IPS-20b (cell line): Measurements from ENCODE around the gene TFAP2B.

Source experiments
- H3K27ac ChIP-seq: one replicate; pipeline ENCODE4 v1.5.1; 2013; ENCODE audit warnings: low read length
- H3K27me3 ChIP-seq: 2 replicates; pipeline ENCODE4 v1.6.1; 2013; ENCODE audit warnings: mild to moderate bottlenecking, low read length, inconsistent platforms; ENCODE audit not compliant: insufficient read depth
- H3K36me3 ChIP-seq: 2 replicates; pipeline ENCODE4 v1.6.1; 2013; ENCODE audit warnings: low read depth, mild to moderate bottlenecking, inconsistent platforms, low read length, moderate library complexity; ENCODE audit not compliant: insufficient read depth
- H3K4me1 ChIP-seq: 2 replicates; pipeline ENCODE4 v1.6.1; 2013; ENCODE audit warnings: mild to moderate bottlenecking, control low read depth, inconsistent platforms, low read length, moderate library complexity; ENCODE audit not compliant: insufficient read depth
- H3K4me3 ChIP-seq: 2 replicates; pipeline ENCODE4 v1.5.1; 2013; ENCODE audit warnings: mild to moderate bottlenecking, low read length, inconsistent platforms
- H3K9ac ChIP-seq: 2 replicates; pipeline ENCODE4 v1.6.1; 2013; ENCODE audit warnings: low read depth, mild to moderate bottlenecking, inconsistent platforms, low read length, moderate library complexity
- H3K9me3 ChIP-seq: 2 replicates; pipeline ENCODE4 v1.6.1; 2013; ENCODE audit warnings: mild to moderate bottlenecking, low read depth, low read length, inconsistent platforms; ENCODE audit not compliant: insufficient read depth

The TFAP2B gene

DNA sequence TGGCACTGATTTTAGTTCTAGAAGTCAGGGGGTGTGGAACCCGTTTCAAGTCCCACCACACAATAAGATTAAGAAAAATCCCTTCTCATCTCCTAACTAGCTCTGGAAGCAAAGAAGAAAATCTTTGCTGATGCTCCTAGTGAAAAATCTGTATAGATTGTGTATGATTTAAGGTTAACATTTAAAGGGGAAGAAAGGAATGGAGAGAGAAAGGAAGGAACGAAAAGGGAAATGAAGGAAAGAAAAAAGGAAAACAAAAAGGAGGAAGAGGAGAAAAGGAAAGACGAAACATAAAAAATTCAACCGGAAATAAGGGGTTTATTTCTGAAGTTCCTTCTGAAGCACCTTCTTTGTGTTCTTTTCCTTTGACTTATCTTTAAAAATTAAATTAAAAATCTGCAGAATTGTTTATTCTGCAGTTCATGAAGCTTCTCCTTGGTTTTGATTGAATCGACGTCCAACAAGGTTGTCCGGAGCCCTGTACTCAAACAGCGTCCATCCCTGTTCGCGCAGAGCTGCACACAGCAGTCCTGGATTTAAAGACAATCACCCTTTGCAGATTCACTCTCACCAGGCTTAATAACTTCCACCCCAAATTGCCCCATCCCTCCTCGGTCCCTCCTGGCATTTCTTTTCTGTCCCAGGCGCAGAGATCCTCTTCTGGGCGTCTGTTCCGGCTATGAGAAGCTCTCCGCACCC is 1.6 kb upstream of the TFAP2B start:
- Histone ChIP-seq H3K9me3 (no peaks in the 10 kb centered on the region), H3K9ac (no peak overlapping the region), H3K4me1 (peaks cover 5% of the 10 kb centered on the region; the same call in 1 of the 2 replicates), H3K36me3 (no peaks in the 10 kb centered on the region), H3K27ac (no peak overlapping the region), H3K4me3 (no peak overlapping the region), H3K27me3 (peaks cover 90% of the 10 kb centered on the region)

GRCh38 chr6:50817646-50817950 is 1.1 kb upstream of the TFAP2B start:
- no peaks in the 10 kb centered on the region for H3K36me3 ChIP-seq
- H3K9ac ChIP-seq: no peak overlapping the region
- peaks cover 95% of the 10 kb centered on the region for H3K27me3 ChIP-seq
- H3K9me3 ChIP-seq: no peaks in the 10 kb centered on the region
- H3K4me1 ChIP-seq: peaks cover 6% of the 10 kb centered on the region; the same call in 1 of the 2 replicates
- no peak overlapping the region for H3K4me3 ChIP-seq
- H3K27ac ChIP-seq: no peak overlapping the region

DNA sequence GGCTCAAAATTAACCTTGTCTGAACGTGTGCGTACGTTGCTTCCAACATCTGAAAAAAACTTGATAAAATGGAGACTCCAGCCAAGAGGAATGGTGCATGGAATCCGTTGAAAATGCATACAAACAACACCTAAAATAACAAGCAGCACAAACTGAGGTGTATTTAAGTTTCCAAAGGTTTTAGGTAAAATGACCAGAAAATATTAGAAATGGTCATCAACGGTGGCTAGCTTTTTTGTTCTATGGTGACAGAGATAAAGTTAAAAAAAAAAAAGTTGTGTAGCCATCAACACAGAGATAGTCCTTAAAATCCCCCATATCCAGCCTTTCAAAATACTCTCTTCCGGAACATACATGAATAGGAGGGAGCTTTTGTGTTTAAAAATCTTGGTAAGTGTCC is 651 bp upstream of the TFAP2B start:
- Histone ChIP-seq H3K36me3 (no peaks in the 10 kb centered on the region), H3K27me3 (peaks cover 99% of the 10 kb centered on the region), H3K9ac (no peak overlapping the region), H3K4me3 (no peak overlapping the region), H3K27ac (no peak overlapping the region), H3K4me1 (peaks cover 8% of the 10 kb centered on the region; the same call in 1 of the 2 replicates), H3K9me3 (no peaks in the 10 kb centered on the region)

- H3K27me3 ChIP-seq: peaks cover 100% of the 10 kb centered on the region
- H3K36me3 ChIP-seq: no peaks in the 10 kb centered on the region
- H3K4me3 ChIP-seq: peak overlapping the region; percentile 6; the same call in 1 of the 2 replicates
Observed at GRCh38 chr6:50819466-50819903, 814 bp downstream of the TFAP2B start.

DNA sequence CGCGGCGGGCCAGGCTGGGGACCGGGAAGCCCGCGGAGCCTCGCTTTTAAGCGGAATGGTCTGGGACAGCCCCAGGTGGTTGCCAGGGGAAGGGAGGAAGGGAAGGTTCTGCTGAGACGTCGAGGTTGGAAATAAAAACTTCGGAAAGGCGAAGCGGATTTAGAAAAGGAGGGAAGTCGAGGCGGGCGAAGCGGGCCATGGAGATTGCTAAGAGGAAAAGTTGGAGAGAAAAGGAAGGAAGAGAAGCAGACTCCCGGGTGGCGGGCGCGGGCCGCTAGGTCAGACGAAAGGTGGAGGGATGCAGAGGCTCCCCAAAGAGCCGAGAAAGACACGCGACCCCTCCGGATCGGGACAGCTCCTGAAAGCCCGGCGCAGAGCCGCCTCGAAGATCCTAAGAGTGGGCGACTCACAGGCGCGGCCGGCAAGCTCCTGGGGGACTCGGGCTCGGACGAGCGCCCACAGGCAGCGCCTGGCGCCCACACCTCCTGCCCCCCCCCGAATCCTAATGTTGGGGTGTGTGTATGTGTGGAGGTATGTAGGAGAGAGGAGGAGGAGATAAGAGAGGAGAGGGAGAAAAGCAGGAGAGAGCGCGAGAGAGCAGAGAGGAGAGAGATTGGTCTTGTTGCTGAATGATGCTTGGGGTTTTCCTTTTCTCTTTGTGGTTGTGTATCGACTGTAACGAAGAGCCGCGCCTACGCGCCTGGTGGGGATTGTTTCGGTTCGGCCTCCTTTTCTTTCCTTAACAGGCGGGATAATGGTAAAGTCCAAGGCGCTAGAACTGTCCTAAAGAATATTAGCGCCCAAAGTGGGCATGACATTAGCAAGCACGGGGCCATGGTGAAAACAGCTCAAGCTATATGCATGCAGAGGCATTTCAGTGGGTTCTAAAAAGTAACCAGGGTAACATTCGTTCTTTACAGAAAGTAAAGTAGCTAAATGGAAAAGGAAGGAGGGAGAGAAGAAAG is 1.5 kb downstream of the TFAP2B start:
- Histone ChIP-seq H3K36me3 (no peaks in the 10 kb centered on the region), H3K4me3 (peak overlapping the region; percentile 50), H3K27ac (no peak overlapping the region), H3K9ac (no peak overlapping the region), H3K4me1 (peaks cover 24% of the 10 kb centered on the region; the same call in 1 of the 2 replicates), H3K27me3 (peaks cover 100% of the 10 kb centered on the region), H3K9me3 (no peaks in the 10 kb centered on the region)

More at GRCh38 chr6:50819466-50819903, 814 bp downstream of the TFAP2B start:
- Histone ChIP-seq H3K27ac (no peak overlapping the region), H3K9me3 (no peaks in the 10 kb centered on the region), H3K4me1 (peaks cover 18% of the 10 kb centered on the region; the same call in 1 of the 2 replicates), H3K9ac (no peak overlapping the region)

DNA sequence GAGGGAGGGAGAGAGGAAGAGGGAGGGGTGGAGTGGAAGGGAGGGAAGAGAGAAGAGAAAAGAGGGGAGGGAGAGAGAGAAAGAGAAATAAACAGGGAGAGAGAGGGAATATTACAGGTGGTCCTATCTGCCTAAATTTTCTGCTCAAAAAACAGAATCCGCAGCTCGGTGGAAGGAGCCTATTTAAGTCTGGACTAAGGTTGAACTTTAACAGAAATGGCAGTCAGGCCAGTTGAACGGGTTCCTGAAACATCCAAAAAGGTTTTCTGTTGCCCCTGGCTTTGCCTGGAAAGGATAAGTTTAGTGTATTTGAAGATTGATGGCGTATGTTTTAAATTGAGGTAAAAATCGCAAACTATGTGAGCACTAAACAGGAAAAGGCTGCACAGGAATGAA is 2.2 kb downstream of the TFAP2B start:
- H3K9ac ChIP-seq: no peak overlapping the region
- peak overlapping the region; percentile 50; the same call in 1 of the 2 replicates for H3K4me3 ChIP-seq
- no peak overlapping the region for H3K27ac ChIP-seq
- H3K9me3 ChIP-seq: no peaks in the 10 kb centered on the region
- H3K4me1 ChIP-seq: peaks cover 30% of the 10 kb centered on the region; the same call in 1 of the 2 replicates
- peaks cover 100% of the 10 kb centered on the region for H3K27me3 ChIP-seq
- no peaks in the 10 kb centered on the region for H3K36me3 ChIP-seq

DNA sequence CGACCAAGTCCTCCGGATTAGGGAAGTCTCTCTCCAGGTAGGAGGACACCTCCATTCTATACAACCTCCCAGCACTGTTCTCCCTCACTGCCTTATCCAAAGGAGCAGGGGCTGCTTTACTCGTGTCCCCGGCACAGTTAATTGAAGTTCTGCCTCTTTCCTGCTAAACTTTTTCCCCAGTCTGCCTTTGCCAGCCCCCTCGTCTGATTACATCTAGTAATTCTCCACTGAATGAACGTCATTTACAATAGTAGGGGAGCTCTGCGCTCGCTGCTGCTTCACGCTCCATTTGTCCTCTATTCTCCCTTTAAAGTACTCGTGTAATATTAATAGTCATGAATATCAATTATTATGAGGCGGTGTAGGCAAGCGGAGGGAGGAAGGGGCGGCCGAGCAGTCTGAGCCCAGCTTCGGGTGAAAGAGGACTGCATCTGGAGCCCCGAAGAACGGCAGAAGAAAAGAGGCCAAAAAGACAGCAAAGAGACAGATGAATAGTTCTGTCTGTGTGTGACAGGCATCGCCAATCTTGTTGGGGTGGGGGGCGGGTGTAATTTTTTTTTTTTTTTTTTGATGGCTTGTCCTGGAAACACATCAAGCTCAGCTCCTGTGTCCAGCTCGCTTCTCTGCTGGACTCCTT is 2.9 kb downstream of the TFAP2B start:
- no peak overlapping the region for H3K9ac ChIP-seq
- H3K4me1 ChIP-seq: peaks cover 36% of the 10 kb centered on the region; the same call in 1 of the 2 replicates
- peaks cover 100% of the 10 kb centered on the region for H3K27me3 ChIP-seq
- no peaks in the 10 kb centered on the region for H3K9me3 ChIP-seq
- no peak overlapping the region for H3K27ac ChIP-seq
- 0 out of 2 replicates have a peak overlapping the region, but pooled peaks have one; percentile 28 for H3K4me3 ChIP-seq
- no peaks in the 10 kb centered on the region for H3K36me3 ChIP-seq

- Histone ChIP-seq H3K4me1 (peaks cover 40% of the 10 kb centered on the region; the same call in 1 of the 2 replicates), H3K27me3 (peaks cover 100% of the 10 kb centered on the region), H3K27ac (no peak overlapping the region), H3K4me3 (no peak overlapping the region), H3K9me3 (no peaks in the 10 kb centered on the region), H3K9ac (no peak overlapping the region), H3K36me3 (no peaks in the 10 kb centered on the region)
Observed at GRCh38 chr6:50822078-50822476, 3.4 kb downstream of the TFAP2B start.

DNA sequence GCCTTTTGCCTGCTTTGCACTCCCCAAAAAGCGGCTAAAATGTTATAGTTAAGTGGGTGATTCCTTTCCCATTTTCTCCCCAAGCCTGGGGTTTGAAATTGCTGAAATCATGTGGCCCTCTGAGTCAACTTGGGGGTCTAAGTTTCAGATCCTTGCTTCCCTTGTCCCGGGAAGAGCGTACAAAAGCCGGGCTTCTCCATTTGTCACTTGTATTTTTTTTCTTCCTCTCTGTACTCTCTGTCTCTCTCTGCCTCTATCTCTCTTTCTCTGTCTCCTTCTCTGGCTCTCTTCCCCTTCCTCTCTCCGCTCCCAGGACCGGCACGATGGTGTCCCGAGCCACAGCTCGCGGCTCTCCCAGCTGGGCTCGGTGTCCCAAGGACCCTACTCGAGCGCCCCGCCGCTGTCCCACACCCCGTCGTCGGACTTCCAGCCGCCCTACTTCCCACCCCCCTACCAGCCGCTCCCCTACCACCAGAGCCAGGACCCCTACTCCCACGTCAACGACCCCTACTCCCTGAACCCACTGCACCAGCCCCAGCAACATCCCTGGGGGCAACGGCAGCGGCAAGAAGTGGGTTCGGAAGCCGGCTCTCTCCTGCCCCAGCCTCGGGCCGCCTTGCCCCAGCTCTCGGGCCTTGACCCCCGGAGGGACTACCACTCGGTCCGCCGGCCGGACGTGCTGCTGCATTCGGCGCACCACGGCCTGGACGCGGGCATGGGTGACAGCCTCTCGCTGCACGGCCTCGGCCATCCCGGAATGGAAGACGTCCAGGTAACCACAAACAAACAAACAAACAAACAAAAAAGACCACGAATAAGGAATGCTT is 4.6 kb downstream of the TFAP2B start:
- Histone ChIP-seq H3K27ac (no peak overlapping the region), H3K4me1 (peaks cover 45% of the 10 kb centered on the region; the same call in 1 of the 2 replicates), H3K9ac (no peak overlapping the region), H3K4me3 (peak overlapping the region; percentile 47; the same call in 1 of the 2 replicates), H3K36me3 (no peaks in the 10 kb centered on the region), H3K27me3 (peaks cover 100% of the 10 kb centered on the region), H3K9me3 (no peaks in the 10 kb centered on the region)

DNA sequence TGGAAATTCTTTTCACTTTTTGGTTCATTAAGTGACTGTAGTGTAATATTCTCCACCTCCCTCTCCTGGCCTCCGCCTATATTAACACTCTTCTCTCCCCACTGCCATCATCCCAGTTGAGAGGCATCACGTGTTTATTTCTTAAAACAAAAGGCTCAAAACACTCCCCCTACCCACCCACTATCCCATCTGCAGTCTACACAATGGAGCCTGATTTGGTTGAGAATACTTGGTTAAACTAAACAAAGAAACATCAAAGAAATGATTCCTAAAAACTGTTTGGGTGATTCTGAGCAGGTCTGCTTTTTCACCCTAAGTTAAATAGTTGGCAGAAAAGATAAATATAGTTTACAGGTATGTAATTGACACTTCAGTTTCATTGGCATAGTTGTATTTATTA is 5.9 kb downstream of the TFAP2B start:
- peaks cover 100% of the 10 kb centered on the region for H3K27me3 ChIP-seq
- H3K27ac ChIP-seq: no peak overlapping the region
- H3K36me3 ChIP-seq: no peaks in the 10 kb centered on the region
- no peak overlapping the region for H3K9ac ChIP-seq
- peak overlapping the region; percentile 47; the same call in 1 of the 2 replicates for H3K4me3 ChIP-seq
- H3K4me1 ChIP-seq: peaks cover 46% of the 10 kb centered on the region; the same call in 1 of the 2 replicates
- no peaks in the 10 kb centered on the region for H3K9me3 ChIP-seq
